Subcutaneous adipose tissue (tissue), 4 donors: ENCODE results near the gene ZBTB17. TPM values are rescaled to one million over a fixed set of nuclear protein-coding genes. Genes with fewer than 3 reads are reported as not detected.

Experiments used
- total RNA-seq, 4 donors: library from RNA; depleted of rRNA; stranded (reverse); fragments of >200 nt; gene quantifications; one replicate each; pipeline ENCODE4 v1.1.0, GENCODE V29; 2016
- TF ChIP-seq, protein P1 (sequence below): fragments of 450-650 bp; IDR thresholded peaks from one replicate; pipeline ENCODE4 v1.5.1; 2016; ENCODE audit warnings: low read depth, mild to moderate bottlenecking, control low read depth, antibody characterized with exemption, moderate library complexity

Gene ZBTB17
- total RNA-seq, 4 donors from 2014 or later = 21.6 to 42.0 (median 25.4) TPM

DNA sequence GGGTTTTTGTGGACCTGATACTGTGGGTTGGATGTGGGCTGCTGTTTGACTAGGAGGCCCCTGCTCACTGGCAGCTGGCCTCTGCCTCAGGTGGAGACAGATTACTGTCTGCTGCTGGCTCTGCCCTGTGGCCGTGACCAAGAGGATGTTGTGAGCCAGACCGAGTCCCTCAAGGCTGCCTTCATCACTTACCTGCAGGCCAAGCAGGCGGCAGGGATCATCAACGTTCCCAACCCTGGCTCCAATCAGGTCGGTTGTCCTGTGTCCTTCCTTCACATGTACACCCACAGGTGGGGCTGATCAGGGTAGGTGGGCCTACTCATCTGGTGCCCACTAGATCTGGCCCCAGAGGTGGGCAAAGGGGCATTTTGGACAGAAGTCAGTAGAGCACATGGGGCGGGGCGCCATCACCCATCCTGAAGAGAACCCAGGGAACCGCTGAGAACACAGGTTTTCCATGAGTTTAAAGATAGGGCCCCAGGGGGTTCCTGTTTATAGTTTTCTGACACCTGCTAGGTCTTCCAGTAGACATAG, 37.2 kb downstream of the ZBTB17 start:
- TF ChIP-seq, protein P1, sequence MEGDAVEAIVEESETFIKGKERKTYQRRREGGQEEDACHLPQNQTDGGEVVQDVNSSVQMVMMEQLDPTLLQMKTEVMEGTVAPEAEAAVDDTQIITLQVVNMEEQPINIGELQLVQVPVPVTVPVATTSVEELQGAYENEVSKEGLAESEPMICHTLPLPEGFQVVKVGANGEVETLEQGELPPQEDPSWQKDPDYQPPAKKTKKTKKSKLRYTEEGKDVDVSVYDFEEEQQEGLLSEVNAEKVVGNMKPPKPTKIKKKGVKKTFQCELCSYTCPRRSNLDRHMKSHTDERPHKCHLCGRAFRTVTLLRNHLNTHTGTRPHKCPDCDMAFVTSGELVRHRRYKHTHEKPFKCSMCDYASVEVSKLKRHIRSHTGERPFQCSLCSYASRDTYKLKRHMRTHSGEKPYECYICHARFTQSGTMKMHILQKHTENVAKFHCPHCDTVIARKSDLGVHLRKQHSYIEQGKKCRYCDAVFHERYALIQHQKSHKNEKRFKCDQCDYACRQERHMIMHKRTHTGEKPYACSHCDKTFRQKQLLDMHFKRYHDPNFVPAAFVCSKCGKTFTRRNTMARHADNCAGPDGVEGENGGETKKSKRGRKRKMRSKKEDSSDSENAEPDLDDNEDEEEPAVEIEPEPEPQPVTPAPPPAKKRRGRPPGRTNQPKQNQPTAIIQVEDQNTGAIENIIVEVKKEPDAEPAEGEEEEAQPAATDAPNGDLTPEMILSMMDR = no peak

DNA sequence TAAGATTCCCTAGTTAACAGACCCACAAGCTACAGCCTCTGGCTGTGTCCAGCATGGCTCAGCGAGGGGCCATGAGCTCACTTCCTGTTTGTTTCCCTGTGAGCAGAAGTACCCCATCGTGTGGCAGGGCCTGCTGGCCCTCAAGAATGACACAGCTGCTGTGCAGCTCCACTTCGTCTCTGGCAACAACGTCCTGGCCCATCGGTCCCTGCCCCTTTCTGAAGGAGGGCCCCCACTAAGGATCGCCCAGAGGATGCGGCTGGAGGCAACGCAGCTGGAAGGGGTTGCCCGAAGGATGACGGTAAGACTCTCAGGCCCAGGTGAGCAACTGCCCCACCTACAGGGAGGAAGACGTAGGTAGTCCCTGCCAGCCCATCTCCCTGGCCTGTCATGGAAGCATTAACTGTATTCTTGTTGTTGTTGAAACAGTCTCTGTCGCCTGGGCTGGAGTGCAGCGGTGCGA, 38.2 kb downstream of the ZBTB17 start:
- TF ChIP-seq, protein P1 = no peak

DNA sequence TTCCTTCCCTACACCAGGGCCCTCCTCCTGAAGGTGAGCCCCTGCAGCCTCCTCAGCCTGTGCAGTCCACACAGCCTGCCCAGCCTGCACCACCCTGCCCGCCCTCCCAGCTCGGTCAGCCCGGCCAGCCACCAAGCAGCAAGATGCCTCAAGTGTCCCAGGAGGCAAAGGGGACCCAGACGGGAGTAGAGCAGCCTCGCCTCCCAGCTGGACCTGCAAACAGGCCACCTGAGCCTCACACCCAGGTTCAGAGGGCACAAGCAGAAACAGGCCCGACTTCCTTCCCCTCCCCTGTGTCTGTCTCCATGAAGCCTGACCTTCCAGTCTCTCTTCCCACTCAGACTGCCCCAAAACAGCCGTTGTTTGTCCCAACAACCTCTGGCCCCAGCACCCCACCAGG, 38.8 kb downstream of the ZBTB17 start:
- TF ChIP-seq, protein P1 = no peak

DNA sequence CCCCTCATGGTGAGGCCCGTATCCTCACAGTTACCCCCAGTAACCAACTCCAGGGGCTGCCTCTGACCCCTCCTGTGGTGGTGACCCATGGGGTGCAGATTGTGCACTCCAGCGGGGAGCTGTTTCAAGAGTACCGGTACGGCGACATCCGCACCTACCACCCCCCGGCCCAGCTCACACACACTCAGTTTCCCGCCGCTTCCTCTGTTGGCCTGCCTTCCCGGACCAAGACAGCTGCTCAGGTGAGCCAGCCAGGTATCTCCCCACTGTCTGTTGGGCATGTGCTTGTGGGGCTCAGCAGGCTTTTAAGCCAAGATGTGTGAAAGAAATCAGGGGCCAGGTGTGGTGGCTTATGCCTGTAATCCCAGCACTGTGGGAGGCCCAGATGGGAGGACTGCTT, 39.9 kb downstream of the ZBTB17 start:
- TF ChIP-seq, protein P1 = no peak

DNA sequence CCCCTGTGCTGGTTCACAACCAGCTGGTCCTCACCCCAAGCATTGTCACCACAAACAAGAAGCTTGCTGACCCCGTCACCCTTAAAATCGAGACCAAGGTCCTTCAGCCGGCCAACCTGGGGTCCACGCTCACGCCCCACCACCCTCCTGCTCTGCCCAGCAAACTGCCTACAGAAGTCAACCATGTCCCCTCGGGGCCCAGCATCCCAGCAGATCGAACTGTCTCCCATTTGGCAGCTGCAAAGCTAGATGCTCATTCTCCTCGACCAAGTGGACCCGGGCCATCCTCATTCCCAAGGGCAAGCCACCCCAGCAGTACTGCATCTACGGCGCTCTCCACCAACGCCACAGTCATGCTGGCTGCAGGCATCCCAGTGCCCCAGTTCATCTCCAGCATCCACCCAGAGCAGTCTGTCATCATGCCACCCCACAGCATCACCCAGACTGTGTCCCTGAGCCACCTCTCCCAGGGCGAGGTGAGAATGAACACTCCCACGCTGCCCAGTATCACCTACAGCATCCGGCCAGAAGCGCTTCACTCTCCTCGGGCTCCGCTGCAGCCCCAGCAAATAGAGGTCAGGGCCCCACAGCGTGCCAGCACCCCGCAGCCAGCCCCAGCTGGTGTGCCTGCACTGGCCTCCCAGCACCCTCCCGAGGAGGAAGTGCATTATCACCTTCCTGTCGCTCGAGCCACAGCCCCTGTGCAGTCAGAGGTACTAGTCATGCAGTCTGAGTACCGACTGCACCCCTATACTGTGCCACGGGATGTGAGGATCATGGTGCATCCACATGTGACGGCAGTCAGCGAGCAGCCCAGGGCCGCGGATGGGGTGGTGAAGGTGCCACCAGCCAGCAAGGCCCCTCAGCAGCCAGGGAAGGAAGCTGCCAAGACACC, 40.6 kb downstream of the ZBTB17 start:
- TF ChIP-seq, protein P1 = no peak

DNA sequence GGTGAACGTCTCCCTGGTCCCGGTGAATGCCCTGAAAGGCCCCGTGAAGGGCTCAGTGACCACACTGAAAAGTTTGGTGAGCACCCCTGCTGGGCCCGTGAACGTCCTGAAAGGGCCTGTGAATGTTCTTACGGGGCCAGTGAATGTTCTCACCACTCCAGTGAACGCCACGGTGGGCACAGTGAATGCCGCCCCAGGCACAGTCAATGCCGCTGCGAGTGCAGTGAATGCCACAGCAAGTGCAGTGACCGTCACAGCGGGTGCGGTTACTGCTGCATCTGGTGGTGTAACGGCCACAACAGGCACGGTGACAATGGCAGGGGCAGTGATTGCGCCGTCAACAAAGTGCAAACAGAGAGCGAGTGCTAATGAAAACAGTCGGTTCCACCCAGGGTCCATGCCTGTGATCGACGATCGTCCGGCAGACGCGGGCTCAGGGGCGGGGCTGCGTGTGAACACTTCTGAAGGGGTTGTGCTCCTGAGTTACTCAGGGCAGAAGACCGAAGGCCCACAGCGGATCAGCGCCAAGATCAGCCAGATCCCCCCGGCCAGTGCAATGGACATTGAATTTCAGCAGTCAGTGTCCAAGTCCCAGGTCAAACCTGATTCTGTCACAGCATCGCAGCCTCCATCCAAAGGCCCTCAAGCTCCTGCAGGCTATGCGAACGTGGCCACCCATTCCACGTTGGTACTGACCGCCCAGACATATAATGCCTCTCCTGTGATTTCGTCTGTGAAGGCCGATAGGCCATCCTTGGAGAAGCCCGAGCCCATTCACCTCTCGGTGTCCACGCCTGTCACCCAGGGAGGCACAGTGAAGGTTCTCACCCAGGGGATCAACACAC, 41.5 kb downstream of the ZBTB17 start:
- TF ChIP-seq, protein P1 = no peak

DNA sequence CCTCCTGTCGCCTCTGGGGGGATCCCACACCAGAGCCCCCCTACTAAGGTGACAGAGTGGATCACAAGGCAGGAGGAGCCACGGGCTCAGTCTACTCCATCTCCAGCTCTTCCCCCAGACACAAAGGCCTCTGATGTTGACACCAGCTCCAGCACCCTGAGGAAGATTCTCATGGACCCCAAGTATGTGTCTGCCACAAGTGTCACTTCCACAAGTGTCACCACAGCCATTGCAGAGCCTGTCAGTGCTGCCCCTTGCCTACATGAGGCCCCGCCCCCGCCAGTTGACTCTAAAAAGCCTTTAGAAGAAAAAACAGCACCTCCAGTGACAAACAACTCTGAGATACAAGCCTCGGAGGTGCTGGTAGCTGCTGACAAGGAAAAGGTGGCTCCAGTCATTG, 42.2 kb downstream of the ZBTB17 start:
- TF ChIP-seq, protein P1 = no peak
